KMS-11 (cell line): ENCODE data around the gene SDC1.

Source experiments
- H2AFZ ChIP-seq: fragments of 200-600 bp; sonication (generic); 2 replicates; pipeline ENCODE4 v1.6.1; 2016; ENCODE audit warnings: antibody characterized with exemption, mixed run types, low read depth
- H3K27ac ChIP-seq: fragments of 200-600 bp; sonication (generic); 2 replicates; pipeline ENCODE4 v1.6.1; 2016; ENCODE audit warnings: mild to moderate bottlenecking, mixed run types
- H3K27me3 ChIP-seq: fragments of 200-600 bp; sonication (generic); 2 replicates; pipeline ENCODE4 v1.6.1; 2017; ENCODE audit warnings: mild to moderate bottlenecking, low read depth, mixed run types, moderate library complexity; ENCODE audit not compliant: insufficient read depth
- H3K36me3 ChIP-seq: fragments of 200-600 bp; sonication (generic); 2 replicates; pipeline ENCODE4 v1.6.1; 2017; ENCODE audit warnings: mild to moderate bottlenecking, mixed run types; ENCODE audit not compliant: insufficient read depth
- H3K4me1 ChIP-seq: fragments of 200-600 bp; sonication (generic); 2 replicates; pipeline ENCODE4 v1.6.1; 2016; ENCODE audit warnings: mild to moderate bottlenecking, low read depth, mixed run types; ENCODE audit not compliant: poor library complexity, severe bottlenecking
- H3K4me2 ChIP-seq: fragments of 200-600 bp; sonication (generic); 2 replicates; pipeline ENCODE4 v1.7.0; 2016; ENCODE audit warnings: mild to moderate bottlenecking, mixed run types
- H3K4me3 ChIP-seq: fragments of 200-600 bp; sonication (generic); IDR thresholded peaks from 2 replicates; pipeline ENCODE4 v1.6.1; 2017; ENCODE audit warnings: low read depth, low read length, mixed read lengths; ENCODE audit not compliant: insufficient read depth
- H3K79me2 ChIP-seq: fragments of 200-600 bp; sonication (generic); 2 replicates; pipeline ENCODE4 v1.6.1; 2016; ENCODE audit warnings: low read depth, mixed run types; ENCODE audit not compliant: insufficient read depth
- H3K9ac ChIP-seq: fragments of 200-600 bp; sonication (generic); 2 replicates; pipeline ENCODE4 v1.6.1; 2016; ENCODE audit warnings: mild to moderate bottlenecking, mixed run types
- H4K20me1 ChIP-seq: fragments of 200-600 bp; sonication (generic); 2 replicates; pipeline ENCODE4 v1.6.1; 2016; ENCODE audit warnings: mild to moderate bottlenecking, mixed run types; ENCODE audit not compliant: insufficient read depth
- CTCF ChIP-seq: fragments of 200-600 bp; sonication (generic); conservative IDR thresholded peaks from 2 replicates; pipeline ENCODE4 v1.6.1; 2017; ENCODE audit warnings: low read depth, mild to moderate bottlenecking, antibody characterized with exemption, low read length, moderate library complexity, mixed read lengths

SDC1 gene

GRCh38 chr2:20257411-20257810, 32.5 kb upstream of the SDC1 start:
- no peaks in the 10 kb centered on the region for H3K79me2 ChIP-seq
- no peaks in the 10 kb centered on the region for H4K20me1 ChIP-seq
- TF ChIP-seq CTCF = no peak
- H3K4me1 ChIP-seq = no peaks in the 10 kb centered on the region
- peaks cover 8% of the 10 kb centered on the region; the same call in 1 of the 2 replicates for H3K36me3 ChIP-seq
- H2AFZ ChIP-seq = no peak overlapping the region
- no peaks in the 10 kb centered on the region for H3K27me3 ChIP-seq
- no peak overlapping the region for H3K4me2 ChIP-seq
- no peak overlapping the region for H3K4me3 ChIP-seq
- H3K27ac ChIP-seq = no peak overlapping the region
- no peak overlapping the region for H3K9ac ChIP-seq

- no peaks in the 10 kb centered on the region for H3K27me3 ChIP-seq
- H3K4me3 ChIP-seq = no peak overlapping the region
- TF ChIP-seq CTCF = no peak
- H3K27ac ChIP-seq = no peak overlapping the region
- H3K9ac ChIP-seq = no peak overlapping the region
- no peaks in the 10 kb centered on the region for H3K4me1 ChIP-seq
- no peaks in the 10 kb centered on the region for H3K79me2 ChIP-seq
- H2AFZ ChIP-seq = no peak overlapping the region
- H3K4me2 ChIP-seq = no peak overlapping the region
- H3K36me3 ChIP-seq = peaks cover 10% of the 10 kb centered on the region; the same call in 1 of the 2 replicates
- no peaks in the 10 kb centered on the region for H4K20me1 ChIP-seq
Observed at GRCh38 chr2:20254731-20255130, 29.8 kb upstream of the SDC1 start.

GRCh38 chr2:20250436-20250835, 25.5 kb upstream of the SDC1 start:
- H3K4me1 ChIP-seq = no peaks in the 10 kb centered on the region
- H3K27ac ChIP-seq = no peak overlapping the region
- H3K36me3 ChIP-seq = peaks cover 13% of the 10 kb centered on the region; the same call in 1 of the 2 replicates
- H4K20me1 ChIP-seq = no peaks in the 10 kb centered on the region
- no peak overlapping the region for H3K4me3 ChIP-seq
- H3K27me3 ChIP-seq = no peaks in the 10 kb centered on the region
- TF ChIP-seq CTCF = no peak
- no peaks in the 10 kb centered on the region for H3K79me2 ChIP-seq
- no peak overlapping the region for H2AFZ ChIP-seq
- no peak overlapping the region for H3K9ac ChIP-seq
- H3K4me2 ChIP-seq = no peak overlapping the region

GRCh38 chr2:20249170-20249569, 24.2 kb upstream of the SDC1 start:
- H3K36me3 ChIP-seq = 0 out of 2 replicates have a peak, but pooled peaks cover 5% of the 10 kb centered on the region
- no peak for TF ChIP-seq CTCF
- no peak overlapping the region for H3K4me3 ChIP-seq
- no peak overlapping the region for H3K27ac ChIP-seq
- H4K20me1 ChIP-seq = no peaks in the 10 kb centered on the region
- no peaks in the 10 kb centered on the region for H3K4me1 ChIP-seq
- no peak overlapping the region for H2AFZ ChIP-seq
- H3K27me3 ChIP-seq = no peaks in the 10 kb centered on the region
- H3K4me2 ChIP-seq = no peak overlapping the region
- no peak overlapping the region for H3K9ac ChIP-seq
- H3K79me2 ChIP-seq = no peaks in the 10 kb centered on the region
